GM18502 (cell line): Measurements from ENCODE around the gene TMEM165.

ENCODE experiments used
- ATAC-seq: cut with Tn5 transposase; IDR thresholded peaks from one replicate; pipeline ENCODE4 v1.9.1; 2021; ENCODE audit warnings: mild to moderate bottlenecking; ENCODE audit not compliant: unreplicated experiment, poor library complexity

The TMEM165 gene

GRCh38 chr4:55446578-55446922 is 50.8 kb downstream of the TMEM165 start:
- ATAC-seq: no peak

DNA sequence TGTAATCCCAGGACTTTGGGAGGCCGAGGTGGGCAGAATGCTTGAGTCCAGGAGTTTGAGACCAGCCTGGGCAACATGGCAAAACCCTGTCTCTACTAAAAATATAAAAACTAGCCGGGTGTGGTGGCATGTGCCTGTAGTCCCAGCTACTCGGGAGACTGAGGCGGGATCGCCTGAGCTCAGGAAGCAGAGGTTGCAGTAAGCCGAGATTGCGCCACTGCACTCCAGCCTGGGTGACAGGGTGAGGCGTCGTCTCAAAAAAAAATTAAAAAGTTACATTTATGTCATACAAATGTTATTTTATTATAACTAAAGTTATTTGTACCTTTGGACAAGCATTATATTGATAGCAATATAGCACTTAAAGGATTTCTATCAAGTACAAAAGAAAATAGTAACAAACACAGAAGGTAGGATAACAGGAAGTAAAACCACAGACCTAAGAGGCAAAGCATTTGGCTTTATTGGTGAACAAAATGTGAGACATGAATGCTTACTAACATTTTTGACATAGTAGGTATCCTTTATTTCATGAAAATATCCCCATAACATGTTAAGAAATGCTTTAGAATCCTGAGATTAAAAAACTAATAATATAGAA is 51.5 kb downstream of the TMEM165 start:
- no peak for ATAC-seq

- ATAC-seq: no peak
Measured at GRCh38 chr4:55447831-55448230, 52.1 kb downstream of the TMEM165 start.

- ATAC-seq: no peak
Measured at GRCh38 chr4:55450566-55450965, 54.8 kb downstream of the TMEM165 start.

- ATAC-seq: no peak
Measured at GRCh38 chr4:55458164-55458563, 62.4 kb downstream of the TMEM165 start.

GRCh38 chr4:55458611-55459010 is 62.9 kb downstream of the TMEM165 start:
- ATAC-seq: no peak

DNA sequence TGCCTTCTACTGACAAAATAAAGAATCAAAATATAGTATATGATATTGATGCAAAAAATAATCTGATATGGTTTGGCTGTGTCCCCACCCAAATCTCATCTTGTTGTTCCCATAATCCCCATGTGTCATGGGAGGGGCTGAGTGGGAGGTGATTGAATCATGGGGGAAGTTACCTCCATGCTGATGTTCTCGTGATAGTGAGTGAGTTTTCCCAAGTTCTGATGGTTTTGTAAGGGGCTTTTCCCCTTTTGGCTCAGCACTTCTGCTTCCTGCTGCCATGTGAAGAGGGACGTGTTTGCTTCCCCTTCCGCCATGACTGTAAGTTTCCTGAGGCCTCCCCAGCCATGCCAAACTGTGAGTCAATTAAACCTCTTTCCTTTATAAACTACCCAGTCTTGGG is 70.2 kb downstream of the TMEM165 start:
- ATAC-seq: no peak

DNA sequence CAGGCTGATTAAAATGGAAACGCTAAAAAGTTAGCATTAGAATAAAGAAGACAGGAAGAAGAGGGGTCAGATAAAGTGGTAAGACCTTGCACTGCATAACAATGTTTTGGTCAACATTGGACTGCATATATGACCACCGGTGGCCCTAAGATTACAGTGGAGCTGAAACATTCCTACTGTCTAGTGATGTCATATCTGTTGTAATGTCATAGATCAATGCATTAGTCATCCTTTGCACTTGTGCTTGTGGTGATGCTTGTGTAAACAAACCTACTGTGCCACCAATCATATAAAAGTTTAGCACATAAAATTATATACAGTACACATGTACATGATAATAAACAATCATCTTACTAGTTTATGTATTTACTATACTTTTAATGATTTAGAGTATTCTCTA is 73.0 kb downstream of the TMEM165 start:
- ATAC-seq: no peak

DNA sequence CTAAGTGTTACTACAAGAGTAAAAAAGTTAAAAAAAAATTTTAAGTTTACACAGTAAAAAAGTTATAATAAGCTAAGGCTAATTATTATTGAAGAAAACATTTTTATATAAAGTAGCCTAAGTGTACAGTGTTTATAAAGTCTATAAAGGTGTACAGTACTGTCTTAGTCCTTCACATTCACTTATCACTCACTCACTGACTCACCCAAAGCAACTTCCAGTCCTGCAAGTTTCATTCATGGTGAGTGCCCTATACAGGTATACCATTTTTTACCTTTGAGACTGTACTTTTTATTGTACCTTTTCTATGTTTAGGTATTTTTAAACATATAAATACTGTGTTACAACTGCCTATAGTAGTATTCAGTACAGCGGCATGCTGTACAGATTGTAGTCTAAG is 74.2 kb downstream of the TMEM165 start:
- no peak for ATAC-seq
